GM18909 (cell line): ENCODE measurements around the gene TEX19.

Source experiments
- ATAC-seq: cut with Tn5 transposase; IDR thresholded peaks from one replicate; pipeline ENCODE4 v1.9.1; 2021; ENCODE audit warnings: mild to moderate bottlenecking; ENCODE audit not compliant: unreplicated experiment, poor library complexity

The TEX19 gene

GRCh38 chr17:82386255-82386831 lies 27.3 kb downstream of the TEX19 start:
- ATAC-seq = no peak

GRCh38 chr17:82386881-82387704 lies 28.0 kb downstream of the TEX19 start:
- no peak for ATAC-seq

GRCh38 chr17:82387705-82388106 lies 28.7 kb downstream of the TEX19 start:
- no peak for ATAC-seq

- ATAC-seq = no peak
These were observed 29.3 kb downstream of the TEX19 start for GRCh38 chr17:82388223-82388921.

GRCh38 chr17:82388922-82389283 lies 29.9 kb downstream of the TEX19 start:
- no peak for ATAC-seq

- ATAC-seq = no peak
These were observed 30.3 kb downstream of the TEX19 start for GRCh38 chr17:82389379-82389778.

GRCh38 chr17:82390015-82390859 lies 31.2 kb downstream of the TEX19 start:
- ATAC-seq = no peak

GRCh38 chr17:82390860-82391435 lies 31.9 kb downstream of the TEX19 start:
- ATAC-seq = no peak

- ATAC-seq = no peak
These were observed 32.5 kb downstream of the TEX19 start for GRCh38 chr17:82391496-82392066.

- no peak for ATAC-seq
These were observed 33.3 kb downstream of the TEX19 start for GRCh38 chr17:82392209-82392920.

- no peak for ATAC-seq
These were observed 33.9 kb downstream of the TEX19 start for GRCh38 chr17:82392941-82393340.

- ATAC-seq = no peak
These were observed 35.2 kb downstream of the TEX19 start for GRCh38 chr17:82394278-82394677.

- ATAC-seq = no peak
These were observed 37.8 kb downstream of the TEX19 start for GRCh38 chr17:82396601-82397435.

GRCh38 chr17:82397449-82398335 lies 38.6 kb downstream of the TEX19 start:
- no peak for ATAC-seq

- ATAC-seq = no peak
These were observed 40.0 kb downstream of the TEX19 start for GRCh38 chr17:82399041-82399441.

- no peak for ATAC-seq
These were observed 40.6 kb downstream of the TEX19 start for GRCh38 chr17:82399601-82400101.

- ATAC-seq = no peak
These were observed 41.2 kb downstream of the TEX19 start for GRCh38 chr17:82400206-82400605.
